Activated CD8-positive, alpha-beta memory T cell treated with anti-CD3 and anti-CD28 coated beads, Interleukin-2, amount 10 ng/mL, durations not matched to agents 7 days and 5 days (primary cell): ENCODE measurements around the gene PRPF6. TPM values are rescaled to one million over a fixed set of nuclear protein-coding genes. Genes with fewer than 3 reads are reported as not detected.

Experiments used
- ATAC-seq: fragments of 150-1000 bp; cut with Tn5 transposase; one replicate; pipeline ENCODE4 v1.10.0; 2021; ENCODE audit warnings: moderate library complexity
- CTCF ChIA-PET: fragments of 350-600 bp; sonication (Branson Sonifier 250); formaldehyde crosslinking; loops from one replicate; lab custom pipeline; 2021; ENCODE audit warnings: antibody characterized with exemption; lab: Charles Lee
- DNase-seq: peaks from one replicate; pipeline ENCODE4 v3.0.0-alpha.2; 2020
- H3K27ac Mint-ChIP-seq: one replicate; pipeline ENCODE4 v1.8.0; 2021; ENCODE audit warnings: mild to moderate bottlenecking, mixed read lengths
- H3K27me3 Mint-ChIP-seq: one replicate; pipeline ENCODE4 v1.8.0; 2021; ENCODE audit warnings: mixed read lengths
- H3K36me3 Mint-ChIP-seq: one replicate; pipeline ENCODE4 v1.8.0; 2021; ENCODE audit warnings: mild to moderate bottlenecking, mixed read lengths
- H3K4me1 Mint-ChIP-seq: one replicate; pipeline ENCODE4 v1.8.0; 2021; ENCODE audit warnings: mixed read lengths
- H3K4me3 Mint-ChIP-seq: one replicate; pipeline ENCODE4 v1.8.0; 2021; ENCODE audit warnings: mild to moderate bottlenecking, moderate library complexity, mixed read lengths
- H3K9me3 Mint-ChIP-seq: one replicate; pipeline ENCODE4 v1.8.0; 2022; ENCODE audit warnings: low read depth, mixed read lengths
- microRNA-seq: library from miRNA; unstranded; fragments of <30 nt; microRNA quantifications from one replicate; pipeline ENCODE4 v1.2.0, GENCODE V29; 2022
- total RNA-seq, 2 experiments: library from RNA; stranded (reverse); gene quantifications; one replicate each; pipeline ENCODE4 v1.2.3, GENCODE V29; 2021

PRPF6 gene
- total RNA-seq, 2 experiments from 2014 or later: 77.5 to 80.6 TPM

GRCh38 chr20:64077876-64078551, 97.1 kb downstream of the PRPF6 start:
- H3K4me3 Mint-ChIP-seq: peak overlapping the region; percentile 87
- H3K27ac Mint-ChIP-seq: peak overlapping the region; percentile 88
- peaks cover 6% of the 10 kb centered on the region for H3K27me3 Mint-ChIP-seq
- peak; percentile 59 for ATAC-seq
- CTCF ChIA-PET: interaction anchor here (0.7 to 8.4 kb wide), 11 partner anchors 8 to 541 kb away, joined by 3 to 110 read pairs (median 5); partner anchors contain the start of genes LIME1, PRPF6 and PTK6
- H3K9me3 Mint-ChIP-seq: no peaks in the 10 kb centered on the region
- H3K4me1 Mint-ChIP-seq: peaks cover 43% of the 10 kb centered on the region
- H3K36me3 Mint-ChIP-seq: peaks cover 24% of the 10 kb centered on the region
- DNase-seq: peak; percentile 89

- H3K36me3 Mint-ChIP-seq: peaks cover 21% of the 10 kb centered on the region
- H3K27ac Mint-ChIP-seq: peak overlapping the region; percentile 88
- peaks cover 8% of the 10 kb centered on the region for H3K27me3 Mint-ChIP-seq
- peak overlapping the region; percentile 87 for H3K4me3 Mint-ChIP-seq
- no peak for DNase-seq
- ATAC-seq: no peak
- no peaks in the 10 kb centered on the region for H3K9me3 Mint-ChIP-seq
- H3K4me1 Mint-ChIP-seq: peaks cover 41% of the 10 kb centered on the region
- CTCF ChIA-PET: interaction anchor here (0.5 to 8.4 kb wide), 10 partner anchors 12 to 541 kb away, joined by 3 to 110 read pairs (median 7); partner anchors contain the start of genes PRPF6 and PTK6
These were observed 98.0 kb downstream of the PRPF6 start for GRCh38 chr20:64078934-64079272.

GRCh38 chr20:64079273-64080012, 98.5 kb downstream of the PRPF6 start, which contains the start of gene RGS19:
Gene RGS19 (minus strand): TSS chr20:64079518. CDS start chr20:64076886, 2,632 bp downstream.
- peaks cover 12% of the 10 kb centered on the region for H3K27me3 Mint-ChIP-seq

GRCh38 chr20:64080013-64080812, 99.3 kb downstream of the PRPF6 start, which contains the start of gene OPRL1:
Gene OPRL1 (plus strand): TSS chr20:64080082. CDS start chr20:64092721, 12,639 bp downstream.
- H3K27ac Mint-ChIP-seq: peak within 1 kb of the TSS; percentile 88

More at GRCh38 chr20:64079273-64080012, 98.5 kb downstream of the PRPF6 start, which contains the start of gene RGS19:
- peak within 1 kb of the TSS; percentile 88 for H3K27ac Mint-ChIP-seq
- peaks cover 40% of the 10 kb centered on the region for H3K4me1 Mint-ChIP-seq
- H3K36me3 Mint-ChIP-seq: peaks cover 17% of the 10 kb centered on the region
- H3K4me3 Mint-ChIP-seq: peak within 1 kb of the TSS; percentile 87
- ATAC-seq (peak; percentile 52), DNase-seq (peak; percentile 85)
- H3K9me3 Mint-ChIP-seq: no peaks in the 10 kb centered on the region
- CTCF ChIA-PET: interaction anchor here (1.0 to 8.4 kb wide), 9 partner anchors 12 to 542 kb away, joined by 5 to 110 read pairs (median 8); partner anchors contain the start of genes PRPF6 and PTK6

GRCh38 chr20:64080813-64081623, 100.1 kb downstream of the PRPF6 start:
- H3K36me3 Mint-ChIP-seq: peaks cover 10% of the 10 kb centered on the region
- DNase-seq: no peak
- CTCF ChIA-PET: interaction anchor here (0.9 to 8.4 kb wide), 6 partner anchors 14 to 101 kb away, joined by 3 to 110 read pairs (median 19); no protein-coding TSS in a partner anchor
- H3K27ac Mint-ChIP-seq: peak overlapping the region; percentile 62
- H3K27me3 Mint-ChIP-seq: peaks cover 26% of the 10 kb centered on the region
- no peaks in the 10 kb centered on the region for H3K9me3 Mint-ChIP-seq
- peaks cover 31% of the 10 kb centered on the region for H3K4me1 Mint-ChIP-seq
- H3K4me3 Mint-ChIP-seq: peak overlapping the region; percentile 67
- ATAC-seq: no peak

More at GRCh38 chr20:64080013-64080812, 99.3 kb downstream of the PRPF6 start, which contains the start of gene OPRL1:
- H3K4me3 Mint-ChIP-seq: peak within 1 kb of the TSS; percentile 87
- ATAC-seq (peak; percentile 8), DNase-seq (no peak)
- CTCF ChIA-PET: interaction anchor here (0.9 to 8.4 kb wide), 10 partner anchors 13 to 543 kb away, joined by 3 to 110 read pairs (median 6); partner anchors contain the start of genes PRPF6 and PTK6
- peaks cover 17% of the 10 kb centered on the region for H3K27me3 Mint-ChIP-seq
- H3K4me1 Mint-ChIP-seq: peaks cover 38% of the 10 kb centered on the region
- no peaks in the 10 kb centered on the region for H3K9me3 Mint-ChIP-seq
- H3K36me3 Mint-ChIP-seq: peaks cover 13% of the 10 kb centered on the region

- H3K9me3 Mint-ChIP-seq: peaks cover under 1% of the 10 kb centered on the region
- peaks cover 26% of the 10 kb centered on the region for H3K4me1 Mint-ChIP-seq
- H3K27ac Mint-ChIP-seq: no peak overlapping the region
These were observed 100.7 kb downstream of the PRPF6 start for GRCh38 chr20:64081624-64081964.

GRCh38 chr20:64082126-64082731, 101.3 kb downstream of the PRPF6 start:
- Mint-ChIP-seq H3K36me3 (peaks cover 9% of the 10 kb centered on the region), H3K4me3 (no peak overlapping the region), H3K27me3 (peaks cover 30% of the 10 kb centered on the region), H3K27ac (no peak overlapping the region), H3K4me1 (peaks cover 23% of the 10 kb centered on the region), H3K9me3 (peaks cover 2% of the 10 kb centered on the region)
- ATAC-seq (no peak), DNase-seq (no peak)
- CTCF ChIA-PET: interaction anchor here (1.4 to 8.4 kb wide), 4 partner anchors 39 to 102 kb away, joined by 3 to 110 read pairs (median 18); no protein-coding TSS in a partner anchor

More at GRCh38 chr20:64081624-64081964, 100.7 kb downstream of the PRPF6 start:
- CTCF ChIA-PET: interaction anchor here (1.4 to 8.4 kb wide), 5 partner anchors 14 to 101 kb away, joined by 3 to 110 read pairs (median 35); no protein-coding TSS in a partner anchor
- Mint-ChIP-seq H3K4me3 (no peak overlapping the region), H3K27me3 (peaks cover 30% of the 10 kb centered on the region), H3K36me3 (peaks cover 10% of the 10 kb centered on the region)
- ATAC-seq: no peak
- no peak for DNase-seq

Small RNA genes lying within 50 kb of the gene (microRNA-seq; reads per million reads assigned to microRNA genes)
- gene MIR1914 (3.4 reads per million), gene MIR647 (not detected), gene MIR6813 (3.4 reads per million)

Other genes starting within 250 kb of the PRPF6 start
- 100 to 1,000 TPM in 1 of 2 experiments, 10 to 100 TPM in 1; 49.2 to 138 TPM for gene LIME1, start 244.5 kb upstream of the PRPF6 start, total RNA-seq
- 100 to 1,000 TPM in 1 of 2 experiments, 10 to 100 TPM in 1; 69.9 to 111 TPM for gene SLC2A4RG, start 241.4 kb upstream of the PRPF6 start, total RNA-seq
- gene ZBTB46, start 149.9 kb upstream of the PRPF6 start, total RNA-seq: under 1 TPM; 0.15 to 0.84 TPM
- gene ABHD16B, start 119.6 kb upstream of the PRPF6 start, total RNA-seq: not detected
- 10 to 100 TPM; 33.5 to 46.2 TPM for gene TPD52L2, start 115.9 kb upstream of the PRPF6 start, total RNA-seq
- gene DNAJC5, start 86.0 kb upstream of the PRPF6 start, total RNA-seq: 10 to 100 TPM; 44.4 to 51.9 TPM
- gene UCKL1, start 24.7 kb upstream of the PRPF6 start, total RNA-seq: 10 to 100 TPM; 41.1 to 41.9 TPM
- gene ZNF512B, start 11.2 kb upstream of the PRPF6 start, total RNA-seq: 10 to 100 TPM; 13.5 to 18.2 TPM
- 10 to 100 TPM; 26.0 to 33.4 TPM for gene SAMD10, start 1.5 kb upstream of the PRPF6 start, total RNA-seq
- 10 to 100 TPM; 17.5 to 19.0 TPM for gene C20orf204, start 55.0 kb downstream of the PRPF6 start, total RNA-seq
- gene SOX18, start 68.5 kb downstream of the PRPF6 start, total RNA-seq: 1 to 10 TPM in 1 of 2 experiments, under 1 TPM in 1; 0.20 to 1.8 TPM
- 10 to 100 TPM; 54.3 to 57.4 TPM for gene TCEA2, start 82.1 kb downstream of the PRPF6 start, total RNA-seq
- 100 to 1,000 TPM in 1 of 2 experiments, 10 to 100 TPM in 1; 84.5 to 119 TPM for gene RGS19, start 98.4 kb downstream of the PRPF6 start, total RNA-seq
- gene OPRL1, start 99.0 kb downstream of the PRPF6 start, total RNA-seq: under 1 TPM; 0.75 to 0.99 TPM
- not detected for gene LKAAEAR1, start 103.3 kb downstream of the PRPF6 start, total RNA-seq
- gene NPBWR2, start 126.4 kb downstream of the PRPF6 start, total RNA-seq: not detected
- gene MYT1, start 183.3 kb downstream of the PRPF6 start, total RNA-seq: not detected